ENCODE results near the gene FFAR3. TPM values are rescaled to one million over a fixed set of nuclear protein-coding genes. Genes with fewer than 3 reads are reported as not detected.

Gene FFAR3
- total and polyA plus RNA-seq, 9 of the 15 experiments (the other 6 are each of a cell fraction or from before 2014, with no cell fraction given), result not detected

- peak; percentile 42; the same call in 1 of the 2 replicates for TF ChIP-seq ATF3 (IDR thresholded peaks at IDR 0.05)
- no peak for TF ChIP-seq ATF3 (CRISPR knock-in tag; conservative IDR thresholded peaks at IDR 0.05)
- peak; percentile 11; the same call in 1 of the 2 replicates for TF ChIP-seq MITF (IDR thresholded peaks at IDR 0.05)
- no peak for TF ChIP-seq IRF1 (CRISPR knock-in tag; IDR thresholded peaks at IDR 0.05; ENCODE audit: borderline replicate concordance)
- TF ChIP-seq TCFL5 (CRISPR knock-in tag; conservative IDR thresholded peaks at IDR 0.05), result no peak
- TF ChIP-seq L3MBTL2 (IDR thresholded peaks at IDR 0.05), result peak; percentile 98
- TF ChIP-seq ZNF354B (CRISPR knock-in tag; IDR thresholded peaks at IDR 0.05), result peak; percentile 31; the same call in 1 of the 2 replicates
- TF ChIP-seq MYNN (IDR thresholded peaks at IDR 0.05), result peak; percentile 100
- TF ChIP-seq MYNN (CRISPR knock-in tag; IDR thresholded peaks at IDR 0.05), result peak; percentile 98
- peak; percentile 91 to 94 for TF ChIP-seq TRIM24 (IDR thresholded peaks at IDR 0.05)
- peak; percentile 77 for TF ChIP-seq RB1 (IDR thresholded peaks at IDR 0.05; ENCODE audit: low read depth)
- TF ChIP-seq MTA3 (IDR thresholded peaks at IDR 0.05; ENCODE audit: borderline replicate concordance), result peak; percentile 52; the same call in 1 of the 2 replicates
- peak; percentile 84 for TF ChIP-seq FOXM1 (IDR thresholded peaks at IDR 0.05; ENCODE audit: low read depth)
- no peak for TF ChIP-seq FOXM1 (CRISPR knock-in tag; IDR thresholded peaks at IDR 0.05; ENCODE audit: low read depth)
- no peak for TF ChIP-seq NR2F6 (CRISPR knock-in tag; IDR thresholded peaks at IDR 0.05)
- peak; percentile 68 for TF ChIP-seq CEBPB (tag; IDR thresholded peaks at IDR 0.05)
- peak; percentile 92 for TF ChIP-seq CCNT2 (IDR thresholded peaks at IDR 0.05; ENCODE audit: borderline replicate concordance, extremely low read depth, insufficient read length, low read depth, low read length)
- TF ChIP-seq TOE1 (IDR thresholded peaks at IDR 0.05; ENCODE audit: borderline replicate concordance), result peak; percentile 70
- no peak for TF ChIP-seq TOE1 (CRISPR knock-in tag; IDR thresholded peaks at IDR 0.05; ENCODE audit: borderline replicate concordance, low read depth)
- no peak for TF ChIP-seq PYGO2 (tag; IDR thresholded peaks at IDR 0.05)
- TF ChIP-seq NFRKB (IDR thresholded peaks at IDR 0.05; ENCODE audit: low read depth), result no peak
- 0 out of 2 replicates have a peak, but pooled peaks have one; percentile 6 for TF ChIP-seq HBP1 (CRISPR knock-in tag; IDR thresholded peaks at IDR 0.05)
- peak; percentile 2; the same call in 1 of the 2 replicates for TF ChIP-seq MAFF (IDR thresholded peaks at IDR 0.05; ENCODE audit: low read length)
- peak; percentile 77 for TF ChIP-seq E2F1 (CRISPR knock-in tag; IDR thresholded peaks at IDR 0.05)
- no peak for TF ChIP-seq HDAC8 (tag; IDR thresholded peaks at IDR 0.05)
These were observed 22.3 kb downstream of the FFAR3 start (continued) for GRCh38 chr19:35380450-35381124.
